ENCODE data around the gene CDC5L.

DNA sequence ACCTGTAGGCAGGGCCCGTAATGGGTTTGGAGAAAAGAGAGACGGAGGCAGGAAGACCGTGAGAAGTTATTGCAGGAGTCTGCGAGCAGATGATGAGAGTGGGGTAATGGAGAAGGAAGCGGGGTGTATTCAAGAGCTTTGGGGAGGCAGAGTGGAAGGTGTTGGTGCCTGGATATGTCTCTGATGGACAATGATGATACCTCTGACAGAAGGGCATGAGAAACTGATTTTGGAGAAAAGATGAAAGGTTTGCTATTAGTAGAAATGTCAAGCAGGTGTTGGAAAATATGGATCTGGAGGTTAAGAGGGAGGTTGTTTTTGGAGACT lies 69.4 kb downstream of the CDC5L start:
- TF ChIP-seq, protein P1, sequence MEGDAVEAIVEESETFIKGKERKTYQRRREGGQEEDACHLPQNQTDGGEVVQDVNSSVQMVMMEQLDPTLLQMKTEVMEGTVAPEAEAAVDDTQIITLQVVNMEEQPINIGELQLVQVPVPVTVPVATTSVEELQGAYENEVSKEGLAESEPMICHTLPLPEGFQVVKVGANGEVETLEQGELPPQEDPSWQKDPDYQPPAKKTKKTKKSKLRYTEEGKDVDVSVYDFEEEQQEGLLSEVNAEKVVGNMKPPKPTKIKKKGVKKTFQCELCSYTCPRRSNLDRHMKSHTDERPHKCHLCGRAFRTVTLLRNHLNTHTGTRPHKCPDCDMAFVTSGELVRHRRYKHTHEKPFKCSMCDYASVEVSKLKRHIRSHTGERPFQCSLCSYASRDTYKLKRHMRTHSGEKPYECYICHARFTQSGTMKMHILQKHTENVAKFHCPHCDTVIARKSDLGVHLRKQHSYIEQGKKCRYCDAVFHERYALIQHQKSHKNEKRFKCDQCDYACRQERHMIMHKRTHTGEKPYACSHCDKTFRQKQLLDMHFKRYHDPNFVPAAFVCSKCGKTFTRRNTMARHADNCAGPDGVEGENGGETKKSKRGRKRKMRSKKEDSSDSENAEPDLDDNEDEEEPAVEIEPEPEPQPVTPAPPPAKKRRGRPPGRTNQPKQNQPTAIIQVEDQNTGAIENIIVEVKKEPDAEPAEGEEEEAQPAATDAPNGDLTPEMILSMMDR (IDR thresholded peaks at IDR 0.05) = no peak
- TF ChIP-seq, protein P2, sequence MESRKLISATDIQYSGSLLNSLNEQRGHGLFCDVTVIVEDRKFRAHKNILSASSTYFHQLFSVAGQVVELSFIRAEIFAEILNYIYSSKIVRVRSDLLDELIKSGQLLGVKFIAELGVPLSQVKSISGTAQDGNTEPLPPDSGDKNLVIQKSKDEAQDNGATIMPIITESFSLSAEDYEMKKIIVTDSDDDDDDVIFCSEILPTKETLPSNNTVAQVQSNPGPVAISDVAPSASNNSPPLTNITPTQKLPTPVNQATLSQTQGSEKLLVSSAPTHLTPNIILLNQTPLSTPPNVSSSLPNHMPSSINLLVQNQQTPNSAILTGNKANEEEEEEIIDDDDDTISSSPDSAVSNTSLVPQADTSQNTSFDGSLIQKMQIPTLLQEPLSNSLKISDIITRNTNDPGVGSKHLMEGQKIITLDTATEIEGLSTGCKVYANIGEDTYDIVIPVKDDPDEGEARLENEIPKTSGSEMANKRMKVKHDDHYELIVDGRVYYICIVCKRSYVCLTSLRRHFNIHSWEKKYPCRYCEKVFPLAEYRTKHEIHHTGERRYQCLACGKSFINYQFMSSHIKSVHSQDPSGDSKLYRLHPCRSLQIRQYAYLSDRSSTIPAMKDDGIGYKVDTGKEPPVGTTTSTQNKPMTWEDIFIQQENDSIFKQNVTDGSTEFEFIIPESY (IDR thresholded peaks at IDR 0.05; ENCODE audit: borderline replicate concordance, low read depth) = no peak
- TF ChIP-seq, protein P3, sequence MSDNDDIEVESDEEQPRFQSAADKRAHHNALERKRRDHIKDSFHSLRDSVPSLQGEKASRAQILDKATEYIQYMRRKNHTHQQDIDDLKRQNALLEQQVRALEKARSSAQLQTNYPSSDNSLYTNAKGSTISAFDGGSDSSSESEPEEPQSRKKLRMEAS (IDR thresholded peaks at IDR 0.05; ENCODE audit: low read depth) = no peak
- no peak for TF ChIP-seq POLR2AphosphoS5 (IDR thresholded peaks at IDR 0.05; ENCODE audit: low read depth, low read length)
- no peak for TF ChIP-seq CHD2 (IDR thresholded peaks at IDR 0.05; ENCODE audit: low read length, partially characterized antibody)
- no peak for TF ChIP-seq TAF1 (IDR thresholded peaks at IDR 0.05; ENCODE audit: borderline replicate concordance, low read depth, low read length)
- no peak for TF ChIP-seq ELF1 (IDR thresholded peaks at IDR 0.05)
- TF ChIP-seq RAD21 (IDR thresholded peaks at IDR 0.05; ENCODE audit: low read length) = no peak
- no peak for TF ChIP-seq EP300 (IDR thresholded peaks at IDR 0.05; ENCODE audit: borderline replicate concordance in 1 of 2, low read depth in 1 of 2, low read length in 1 of 2)
- TF ChIP-seq, protein P4, sequence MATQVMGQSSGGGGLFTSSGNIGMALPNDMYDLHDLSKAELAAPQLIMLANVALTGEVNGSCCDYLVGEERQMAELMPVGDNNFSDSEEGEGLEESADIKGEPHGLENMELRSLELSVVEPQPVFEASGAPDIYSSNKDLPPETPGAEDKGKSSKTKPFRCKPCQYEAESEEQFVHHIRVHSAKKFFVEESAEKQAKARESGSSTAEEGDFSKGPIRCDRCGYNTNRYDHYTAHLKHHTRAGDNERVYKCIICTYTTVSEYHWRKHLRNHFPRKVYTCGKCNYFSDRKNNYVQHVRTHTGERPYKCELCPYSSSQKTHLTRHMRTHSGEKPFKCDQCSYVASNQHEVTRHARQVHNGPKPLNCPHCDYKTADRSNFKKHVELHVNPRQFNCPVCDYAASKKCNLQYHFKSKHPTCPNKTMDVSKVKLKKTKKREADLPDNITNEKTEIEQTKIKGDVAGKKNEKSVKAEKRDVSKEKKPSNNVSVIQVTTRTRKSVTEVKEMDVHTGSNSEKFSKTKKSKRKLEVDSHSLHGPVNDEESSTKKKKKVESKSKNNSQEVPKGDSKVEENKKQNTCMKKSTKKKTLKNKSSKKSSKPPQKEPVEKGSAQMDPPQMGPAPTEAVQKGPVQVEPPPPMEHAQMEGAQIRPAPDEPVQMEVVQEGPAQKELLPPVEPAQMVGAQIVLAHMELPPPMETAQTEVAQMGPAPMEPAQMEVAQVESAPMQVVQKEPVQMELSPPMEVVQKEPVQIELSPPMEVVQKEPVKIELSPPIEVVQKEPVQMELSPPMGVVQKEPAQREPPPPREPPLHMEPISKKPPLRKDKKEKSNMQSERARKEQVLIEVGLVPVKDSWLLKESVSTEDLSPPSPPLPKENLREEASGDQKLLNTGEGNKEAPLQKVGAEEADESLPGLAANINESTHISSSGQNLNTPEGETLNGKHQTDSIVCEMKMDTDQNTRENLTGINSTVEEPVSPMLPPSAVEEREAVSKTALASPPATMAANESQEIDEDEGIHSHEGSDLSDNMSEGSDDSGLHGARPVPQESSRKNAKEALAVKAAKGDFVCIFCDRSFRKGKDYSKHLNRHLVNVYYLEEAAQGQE (IDR thresholded peaks at IDR 0.05; ENCODE audit: low read depth, low read length) = no peak
- TF ChIP-seq RFX5 (IDR thresholded peaks at IDR 0.05; ENCODE audit: low read length) = no peak
- no peak for TF ChIP-seq MXI1 (IDR thresholded peaks at IDR 0.05; ENCODE audit: low read depth, low read length)
- TF ChIP-seq YY1 (IDR thresholded peaks at IDR 0.05; ENCODE audit: low read depth) = no peak
- TF ChIP-seq, protein P5, sequence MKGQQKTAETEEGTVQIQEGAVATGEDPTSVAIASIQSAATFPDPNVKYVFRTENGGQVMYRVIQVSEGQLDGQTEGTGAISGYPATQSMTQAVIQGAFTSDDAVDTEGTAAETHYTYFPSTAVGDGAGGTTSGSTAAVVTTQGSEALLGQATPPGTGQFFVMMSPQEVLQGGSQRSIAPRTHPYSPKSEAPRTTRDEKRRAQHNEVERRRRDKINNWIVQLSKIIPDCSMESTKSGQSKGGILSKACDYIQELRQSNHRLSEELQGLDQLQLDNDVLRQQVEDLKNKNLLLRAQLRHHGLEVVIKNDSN (IDR thresholded peaks at IDR 0.05; ENCODE audit: borderline replicate concordance, low read depth) = no peak

Data from SK-N-SH (cell line).